AG04449 (cell line): Measurements from ENCODE around the gene ZNF367.

Experiments used
- CTCF ChIA-PET: fragments of 350-600 bp; formaldehyde crosslinking; extraction: SDS; loops from one replicate; lab custom pipeline; 2021; ENCODE audit warnings: antibody characterized with exemption; lab: Yijun Ruan, JAX
- POLR2A ChIA-PET: fragments of 400-600, 350-600 bp; formaldehyde crosslinking; extraction: SDS; loops from one replicate; lab custom pipeline; 2020; ENCODE audit warnings: antibody characterized with exemption, inconsistent platforms; lab: Yijun Ruan, JAX
- DNase-seq: peaks from one replicate; pipeline ENCODE4 v3.0.0-alpha.2; 2010; ENCODE audit warnings: low read depth, low spot score
- H3K4me3 ChIP-seq: 2 replicates; pipeline ENCODE4 v1.5.1; 2011; ENCODE audit warnings: low read depth, mild to moderate bottlenecking, control low read depth, low read length
- CTCF ChIP-seq: IDR thresholded peaks from one replicate; pipeline ENCODE4 v1.5.1; 2011; ENCODE audit warnings: mild to moderate bottlenecking, moderate library complexity, low read length, control low read depth, inconsistent platforms; ENCODE audit not compliant: insufficient read depth; ENCODE audit errors: missing control alignments

ZNF367 gene

GRCh38 chr9:96388144-96388543 lies 30.0 kb downstream of the ZNF367 start:
- no peak overlapping the region for H3K4me3 ChIP-seq
- ChIA-PET POLR2A (no interaction called here), CTCF (no interaction called here)
- TF ChIP-seq CTCF = no peak
- DNase-seq = no peak

GRCh38 chr9:96386157-96386556 lies 32.0 kb downstream of the ZNF367 start:
- CTCF ChIA-PET = no interaction called here
- H3K4me3 ChIP-seq = no peak overlapping the region
- no peak for TF ChIP-seq CTCF
- POLR2A ChIA-PET = no interaction called here
- DNase-seq = no peak

- CTCF ChIA-PET = interaction anchor here (1.4 to 1.8 kb wide), 4 partner anchors 10 to 283 kb away, joined by 4 read pairs; no protein-coding TSS in a partner anchor
- no peak for DNase-seq
- POLR2A ChIA-PET = no interaction called here
- TF ChIP-seq CTCF = no peak
- H3K4me3 ChIP-seq = peak within 1 kb of the TSS; percentile 67
Measured at GRCh38 chr9:96383165-96383942, 34.8 kb downstream of the ZNF367 start, which contains the start of gene SLC35D2. Gene SLC35D2, minus strand, starts transcription at chr9:96383711. Its CDS starts 77 bp downstream, at chr9:96383634.

- ChIA-PET CTCF (interaction anchor here (1.4 to 1.8 kb wide), 3 partner anchors 9 to 284 kb away, joined by 4 read pairs; no protein-coding TSS in a partner anchor), POLR2A (no interaction called here)
- no peak for TF ChIP-seq CTCF
- H3K4me3 ChIP-seq = peak overlapping the region; percentile 67
- DNase-seq = no peak
Measured at GRCh38 chr9:96382839-96383164, 35.4 kb downstream of the ZNF367 start.

DNA sequence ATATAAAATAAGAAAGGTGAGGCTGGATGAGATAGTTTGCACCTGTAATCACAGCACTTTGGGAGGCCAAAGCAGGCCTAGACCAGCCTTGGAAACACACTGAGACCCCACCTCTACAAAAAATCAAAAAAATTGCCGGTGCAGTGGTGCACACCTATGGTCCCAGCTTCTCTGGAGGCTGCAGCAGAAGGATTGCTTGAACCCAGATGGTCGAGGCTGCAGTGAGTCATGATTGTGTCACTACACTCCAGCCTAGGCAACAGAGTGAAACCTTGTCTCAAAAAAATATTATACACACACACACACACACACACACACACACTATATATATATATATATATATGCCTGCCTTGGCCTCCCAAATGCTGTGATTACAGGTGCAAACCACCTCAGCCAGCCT lies 36.0 kb downstream of the ZNF367 start:
- ChIA-PET POLR2A (no interaction called here), CTCF (interaction anchor here (1.4 to 1.8 kb wide), 3 partner anchors 8 to 284 kb away, joined by 4 read pairs; no protein-coding TSS in a partner anchor)
- DNase-seq = no peak
- no peak for TF ChIP-seq CTCF
- no peak overlapping the region for H3K4me3 ChIP-seq

DNA sequence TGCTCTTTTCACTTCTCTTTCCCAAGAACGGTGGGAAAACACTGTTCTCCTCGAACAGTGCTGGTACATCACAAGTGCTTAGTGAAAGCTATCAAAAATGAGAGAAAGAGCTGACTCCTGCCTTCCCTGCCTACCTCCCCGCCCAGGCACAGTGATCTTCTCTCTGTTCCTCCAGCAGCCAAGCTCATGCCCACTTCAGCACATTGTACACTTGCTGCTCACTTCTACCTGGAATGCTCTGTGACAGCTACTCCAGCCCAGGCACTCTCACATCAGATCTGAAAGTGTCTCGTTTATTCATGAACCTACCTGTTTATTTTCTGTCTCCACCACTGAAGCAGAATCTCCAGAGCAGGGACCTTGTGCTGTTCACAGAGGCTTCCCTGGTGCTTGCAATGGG lies 36.5 kb downstream of the ZNF367 start:
- POLR2A ChIA-PET = no interaction called here
- no peak overlapping the region for H3K4me3 ChIP-seq
- no peak for DNase-seq
- CTCF ChIA-PET = interaction anchor here (1.8 kb wide), 1 partner anchor 8 kb away, joined by 4 read pairs; no protein-coding TSS in a partner anchor
- TF ChIP-seq CTCF = no peak
